GM20431 (cell line): ENCODE results near the gene SCTR.

ENCODE experiments used
- in situ Hi-C: fragments of 300-500 bp; cut with MseI, MboI; formaldehyde crosslinking; loops from one replicate; pipeline ENCODE4 v1.15.0; 2020; ENCODE audit warnings: low sequenced_read_pairs; ENCODE audit not compliant: unreplicated experiment

Gene SCTR

DNA sequence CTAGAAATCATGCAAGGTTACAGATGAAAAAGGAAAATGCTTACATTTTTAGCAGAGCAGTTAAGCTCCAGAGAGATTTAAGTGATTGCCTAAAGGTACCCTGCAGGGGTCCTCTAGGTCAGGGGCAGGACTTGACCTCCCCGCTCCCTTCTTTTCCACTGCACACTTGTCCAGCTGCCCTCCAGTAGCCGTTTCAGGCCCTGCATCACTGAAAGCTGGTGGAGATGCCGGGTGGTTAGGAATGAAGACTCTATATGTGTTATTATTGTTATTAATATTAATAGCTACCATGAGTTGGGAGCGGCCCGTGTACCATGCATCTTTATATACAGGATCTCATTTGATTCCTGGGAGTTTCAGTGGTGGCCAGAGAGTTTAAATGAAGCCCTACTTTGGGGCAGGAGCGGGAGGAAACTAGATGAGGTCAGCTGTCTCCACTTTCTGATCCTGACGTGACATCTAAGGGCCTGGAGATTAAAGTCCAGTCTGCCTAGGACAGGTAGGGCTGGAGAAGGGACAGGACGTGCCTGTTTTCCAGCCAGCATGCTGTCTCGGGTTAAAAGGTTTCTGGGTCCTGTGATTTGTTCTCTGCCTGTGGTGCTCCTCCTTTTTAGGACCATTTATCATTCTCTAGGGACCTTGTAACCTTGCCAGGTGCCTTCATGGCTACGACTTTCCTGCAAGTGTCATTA is 90.5 kb downstream of the SCTR start:
- in situ Hi-C loops: no loop called here

DNA sequence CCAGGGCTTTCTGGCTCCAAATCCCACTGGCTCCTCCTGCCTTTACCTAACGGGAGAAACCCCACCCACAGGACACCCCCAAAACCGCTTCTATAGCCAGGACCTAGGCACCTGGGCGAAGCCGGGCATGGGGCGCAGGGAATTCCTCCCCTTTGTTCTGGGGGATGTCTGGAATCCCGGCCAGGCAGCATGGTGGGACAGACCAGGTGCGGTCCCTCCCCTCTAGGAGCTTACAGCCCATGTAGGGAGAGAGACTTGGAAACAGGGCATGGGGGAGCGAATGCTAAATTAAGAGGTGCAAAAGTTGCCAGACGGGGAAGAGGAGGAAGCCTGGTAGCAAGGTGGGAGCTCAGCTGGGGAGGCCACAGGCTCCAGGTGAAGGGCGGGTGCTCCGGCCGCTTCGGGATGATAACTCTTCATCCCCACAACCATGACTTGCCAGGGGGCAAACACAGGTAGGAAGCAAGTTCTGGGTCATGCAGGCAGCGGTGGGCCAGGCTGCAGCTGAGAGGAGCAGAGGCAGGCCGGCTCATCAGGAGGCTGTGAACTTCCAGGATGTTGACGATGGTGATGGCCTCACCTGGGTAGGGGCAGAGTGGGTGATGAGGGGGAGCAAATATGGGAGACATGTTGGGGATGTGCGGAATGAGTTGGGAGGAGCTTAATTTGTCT is 91.3 kb downstream of the SCTR start:
- in situ Hi-C loops: no loop called here

DNA sequence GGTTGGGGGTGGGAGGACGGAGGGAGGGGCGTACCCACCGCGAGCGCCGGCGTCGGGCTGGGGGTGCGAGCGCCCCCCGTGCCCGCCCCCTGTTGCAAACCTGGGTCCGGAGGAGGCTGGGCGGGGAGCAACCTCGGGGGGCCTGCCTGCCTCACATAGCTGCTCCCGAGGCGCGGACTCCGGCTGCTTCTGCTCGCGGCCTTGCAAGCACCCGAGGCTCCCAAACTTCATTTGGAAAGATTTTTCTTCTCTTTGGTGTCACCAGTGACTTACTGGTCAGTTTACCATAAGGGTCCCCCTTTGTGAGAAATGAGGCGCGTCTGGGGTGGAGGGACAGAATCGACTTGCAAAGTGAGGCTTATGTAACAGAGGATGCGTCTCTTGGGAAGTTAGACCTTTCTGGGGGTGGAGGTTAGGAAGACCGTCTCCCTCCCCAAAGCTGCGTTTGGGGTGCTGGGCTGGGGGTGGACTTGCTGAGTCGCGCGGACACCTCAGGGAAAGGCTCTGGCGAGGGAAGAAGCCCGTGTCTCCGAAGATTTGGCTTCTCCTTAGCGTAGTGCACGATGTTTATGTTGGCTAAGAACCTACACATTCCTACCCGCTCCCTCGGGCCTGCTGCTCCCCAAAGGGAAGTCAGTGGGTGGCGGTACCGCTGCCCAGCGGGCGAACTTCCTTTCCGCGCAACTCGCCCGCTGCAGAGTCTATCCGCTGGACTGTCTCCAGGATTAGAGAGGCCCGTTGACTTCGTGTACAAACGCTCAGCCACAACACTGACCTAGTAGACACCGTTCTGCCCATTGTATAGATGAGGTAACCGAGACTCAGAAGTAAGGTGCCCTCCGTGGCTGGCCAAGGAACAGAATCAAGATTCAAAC is 92.1 kb downstream of the SCTR start:
- in situ Hi-C loops: no loop called here

DNA sequence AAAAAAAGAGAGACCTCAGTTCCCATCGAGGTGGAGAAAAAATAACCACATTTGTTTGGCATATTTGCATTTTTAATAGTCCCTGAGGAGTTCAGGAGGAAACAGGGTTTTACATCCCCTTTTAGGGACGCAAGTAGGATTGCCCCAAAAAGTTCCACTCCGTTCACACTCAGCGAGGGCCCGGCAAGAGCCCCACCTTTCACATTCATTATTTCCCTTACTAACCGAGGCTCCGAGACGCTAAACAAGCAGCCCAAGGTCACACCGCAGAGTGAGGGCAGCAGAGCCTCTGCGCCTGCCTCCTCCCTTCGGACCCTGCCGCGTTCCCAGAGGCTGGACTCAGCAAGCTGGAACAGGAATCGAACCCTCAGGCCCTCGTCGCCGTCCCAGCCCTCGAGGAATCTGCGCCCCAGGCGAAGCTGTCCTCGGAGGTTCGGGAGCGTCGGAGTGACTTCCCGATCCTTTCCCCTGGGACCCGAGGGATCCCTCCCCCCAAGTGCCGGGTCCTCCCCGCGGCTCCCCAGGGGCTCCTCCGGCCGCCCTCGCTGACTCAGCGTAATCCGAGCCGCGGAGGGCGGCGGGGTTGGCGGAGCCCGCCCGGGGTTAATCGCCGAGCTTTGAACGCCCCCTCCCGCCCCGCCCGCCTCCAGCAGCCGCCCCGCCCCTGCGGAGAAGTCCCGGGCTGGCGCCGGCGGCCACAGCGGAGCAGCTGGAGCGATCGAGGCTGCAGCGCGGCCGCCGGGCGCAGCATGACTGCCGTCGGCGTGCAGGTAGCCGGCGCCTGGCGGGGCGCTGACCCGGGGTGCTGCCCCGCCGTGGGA is 92.9 kb downstream of the SCTR start, which contains the start of gene TMEM37:
Gene TMEM37, plus strand, starts transcription at position 700 of the 821 bp plus-strand sequence. Its CDS starts 50 bp downstream, at position 750.
- in situ Hi-C loops: no loop called here

DNA sequence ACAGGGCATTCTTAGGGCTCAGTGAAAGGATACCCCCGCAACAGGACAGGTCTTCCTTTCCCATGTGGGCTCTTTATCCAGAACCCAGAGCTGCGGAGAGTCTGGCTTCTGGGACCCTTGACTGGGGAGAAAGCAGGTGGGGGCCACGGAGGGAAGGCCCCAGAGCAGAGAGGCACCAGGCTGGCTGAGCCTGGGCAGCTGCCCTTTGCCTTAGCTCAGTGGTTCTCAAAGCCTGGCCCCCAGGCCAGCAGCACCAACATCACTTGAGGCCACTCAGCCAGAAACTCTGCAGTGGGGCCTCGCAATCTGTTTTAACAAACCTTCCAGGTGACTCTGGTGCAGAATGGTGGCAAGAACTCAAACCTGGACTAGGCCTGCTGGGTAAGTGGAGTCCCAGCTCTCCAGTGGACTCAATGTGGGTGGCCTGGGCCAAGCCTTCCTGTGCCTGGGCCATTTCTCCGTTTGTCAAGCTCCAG is 94.2 kb downstream of the SCTR start:
- in situ Hi-C loops: no loop called here

DNA sequence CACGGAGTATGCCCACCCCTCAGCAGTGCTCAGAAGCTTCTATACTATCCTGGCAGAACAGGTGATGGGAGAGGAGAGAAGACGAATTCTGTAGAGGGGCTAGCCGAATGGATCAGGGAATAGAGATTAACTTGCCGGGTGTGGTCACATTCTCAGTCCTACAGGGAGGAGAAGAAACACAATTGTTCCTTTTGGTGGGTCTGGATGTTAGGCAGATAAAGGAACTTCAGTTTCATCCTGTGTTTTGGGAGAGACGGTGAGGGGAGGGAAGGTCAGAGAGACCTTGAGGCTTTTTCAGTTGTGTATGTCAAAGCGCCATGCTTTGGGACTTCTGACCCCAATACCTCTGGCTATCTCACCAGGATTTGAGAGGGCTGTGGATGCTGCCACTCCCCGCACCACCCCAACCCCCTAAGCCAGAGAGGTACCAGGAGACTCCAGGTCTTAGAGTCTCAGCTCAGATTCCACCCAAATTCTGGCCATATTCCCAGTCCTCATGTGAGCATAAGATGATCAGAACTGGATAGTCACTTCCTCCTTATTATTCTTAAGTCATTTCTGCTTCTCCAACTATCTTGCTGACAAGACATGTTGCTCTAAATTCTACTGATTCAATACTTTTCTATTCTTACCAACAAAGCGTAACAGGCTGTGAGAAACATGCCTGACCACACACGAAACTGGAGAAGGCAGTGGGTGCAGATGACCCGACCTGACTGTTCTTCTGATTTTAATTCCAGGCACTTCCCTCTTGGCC is 94.9 kb downstream of the SCTR start:
- in situ Hi-C loops: no loop called here

DNA sequence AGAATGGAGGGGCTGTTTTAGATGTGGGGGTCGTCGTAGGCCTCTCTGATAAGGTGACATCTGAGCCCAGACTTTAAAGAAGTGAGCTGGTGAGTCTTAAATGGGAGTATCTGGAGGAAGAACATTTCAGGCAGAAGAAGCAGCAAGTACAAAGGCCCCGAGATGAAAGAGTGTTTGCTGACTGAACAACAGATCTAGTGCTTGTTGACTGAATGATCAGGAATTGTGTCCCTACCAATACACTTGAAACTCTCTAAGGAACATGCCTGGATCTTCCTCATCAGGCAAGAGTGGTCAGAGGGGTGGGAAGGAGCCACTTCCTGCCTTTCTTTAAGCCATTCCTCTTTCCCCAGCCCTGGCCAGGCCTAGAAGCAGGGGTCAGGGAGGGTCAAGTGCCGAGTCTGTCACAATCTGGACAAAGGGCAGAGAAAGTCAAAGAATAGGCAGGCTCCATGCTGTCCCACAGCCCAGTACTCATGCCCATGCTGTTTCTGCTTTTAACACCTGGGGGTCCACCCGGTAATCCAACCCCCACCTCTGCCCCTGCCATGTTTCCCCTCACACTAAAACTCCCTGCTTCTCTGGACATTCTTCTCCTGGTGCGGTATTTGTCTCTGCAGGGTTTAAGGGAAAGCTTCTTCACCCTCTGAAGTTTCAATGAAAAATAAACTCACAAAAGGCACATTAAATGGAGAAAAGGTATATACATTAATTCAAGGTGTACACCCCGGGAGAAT is 95.6 kb downstream of the SCTR start:
- in situ Hi-C loops: no loop called here

DNA sequence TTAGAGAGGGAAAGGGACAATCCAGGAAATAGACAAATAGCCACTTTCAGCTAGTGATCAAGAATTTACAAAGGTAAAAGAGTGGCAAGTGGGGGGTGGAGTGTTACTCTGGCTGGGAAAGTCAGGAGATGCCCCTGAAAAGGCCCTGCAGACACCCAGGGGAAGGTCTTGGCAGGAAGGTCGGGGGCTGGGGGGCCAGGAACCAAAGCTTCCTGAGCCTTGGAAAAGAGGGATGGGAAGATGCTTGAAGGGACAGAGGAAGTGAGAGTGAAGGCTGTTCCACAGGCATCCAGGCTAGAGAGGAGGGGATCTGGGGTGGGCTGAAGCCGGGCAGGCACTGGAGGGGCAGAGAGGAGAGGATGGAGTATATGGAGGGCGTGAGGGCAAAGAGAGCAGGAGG is 96.5 kb downstream of the SCTR start:
- in situ Hi-C loops: no loop called here

DNA sequence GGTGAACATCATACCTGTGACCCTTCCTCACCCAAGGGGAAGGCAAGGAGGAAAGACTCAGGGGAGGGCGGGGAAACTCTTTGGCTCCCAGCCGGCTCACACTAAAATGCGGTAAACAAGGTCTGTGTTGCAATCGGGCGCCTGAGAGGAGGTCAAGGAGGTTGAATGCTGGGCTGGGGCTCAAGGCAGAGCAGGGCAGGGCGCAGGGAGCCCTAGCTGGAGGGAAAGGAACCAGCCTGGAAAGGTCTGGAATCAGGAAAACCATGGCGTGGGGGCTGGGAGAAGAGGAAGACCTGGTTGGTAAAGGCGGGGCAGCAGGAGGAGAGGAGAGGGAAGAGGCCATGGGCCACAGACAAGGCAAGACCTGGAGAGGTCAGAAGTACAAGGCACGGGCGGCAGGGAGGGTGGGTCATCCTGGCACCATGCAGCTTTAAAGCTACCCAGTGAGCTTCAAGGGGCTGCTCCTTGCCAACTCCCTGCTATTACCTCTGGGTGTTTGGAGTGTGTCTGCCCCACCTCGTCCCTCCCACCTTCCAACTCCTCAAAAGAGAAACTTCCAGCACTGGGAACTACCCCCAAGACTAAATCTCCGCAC is 97.4 kb downstream of the SCTR start:
- in situ Hi-C loops: no loop called here

DNA sequence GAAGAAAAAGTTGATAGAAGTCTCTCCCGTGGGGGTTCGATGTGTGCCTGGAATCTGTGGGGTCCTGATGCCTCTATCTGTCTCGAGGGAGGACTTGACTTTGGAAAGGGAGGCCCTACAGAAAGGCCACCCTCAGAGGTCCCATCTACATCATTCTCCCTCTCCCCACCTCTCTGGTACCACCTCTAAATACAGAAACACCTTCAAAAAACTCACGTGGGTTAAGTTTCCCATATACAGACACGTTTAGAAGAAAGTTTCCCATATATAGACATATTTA is 97.9 kb downstream of the SCTR start:
- in situ Hi-C loops: no loop called here

DNA sequence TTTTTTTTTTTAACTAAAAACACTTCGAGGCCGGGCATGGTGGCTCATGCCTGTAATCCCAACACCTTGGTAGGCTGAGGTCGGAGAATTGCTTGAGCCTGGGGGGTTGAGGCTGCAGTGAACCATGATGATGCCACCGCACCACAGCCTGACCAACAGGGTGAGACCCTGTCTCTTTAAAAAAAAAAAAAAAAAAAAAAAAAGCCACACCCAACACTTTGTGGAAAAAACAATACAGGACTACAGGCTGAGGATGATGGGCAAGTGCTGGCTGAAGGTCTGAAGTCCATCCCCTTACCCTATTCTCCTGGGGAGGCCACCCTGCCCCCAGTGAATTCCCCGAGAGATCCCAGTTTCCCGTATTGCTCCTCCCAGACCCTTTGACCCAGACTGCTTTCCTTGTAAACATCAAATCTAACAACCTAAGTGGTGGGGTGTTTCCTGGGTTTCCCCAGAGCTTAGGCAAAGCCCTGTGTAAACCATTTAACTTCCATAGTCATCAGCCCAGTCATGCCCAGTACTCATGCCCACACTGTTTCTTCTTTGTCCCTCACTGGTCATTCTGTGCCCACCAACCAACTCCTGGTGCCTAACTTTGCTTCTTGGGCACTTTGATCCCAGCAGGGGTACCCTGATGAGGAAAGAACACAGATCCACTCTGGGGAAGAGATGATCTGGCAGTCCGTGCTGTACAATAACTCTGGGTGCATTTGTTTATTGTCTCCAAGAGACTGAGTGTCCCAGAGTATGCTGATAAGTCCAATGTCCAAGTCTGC is 98.5 kb downstream of the SCTR start:
- in situ Hi-C loops: no loop called here

DNA sequence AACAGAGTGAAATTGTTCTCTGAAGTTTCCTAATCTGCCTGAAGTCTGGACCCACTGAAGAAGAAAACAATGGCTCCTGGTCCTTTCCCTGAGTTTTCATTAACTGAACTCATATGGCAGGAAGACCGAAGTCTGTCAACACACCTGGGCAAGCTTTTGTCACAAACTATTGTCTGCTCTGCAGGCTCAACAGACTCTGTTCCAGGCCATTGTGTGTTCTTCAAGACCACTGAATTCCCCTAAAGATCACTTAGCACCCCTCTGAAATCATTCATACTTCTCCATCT is 99.2 kb downstream of the SCTR start:
- in situ Hi-C loops: no loop called here

DNA sequence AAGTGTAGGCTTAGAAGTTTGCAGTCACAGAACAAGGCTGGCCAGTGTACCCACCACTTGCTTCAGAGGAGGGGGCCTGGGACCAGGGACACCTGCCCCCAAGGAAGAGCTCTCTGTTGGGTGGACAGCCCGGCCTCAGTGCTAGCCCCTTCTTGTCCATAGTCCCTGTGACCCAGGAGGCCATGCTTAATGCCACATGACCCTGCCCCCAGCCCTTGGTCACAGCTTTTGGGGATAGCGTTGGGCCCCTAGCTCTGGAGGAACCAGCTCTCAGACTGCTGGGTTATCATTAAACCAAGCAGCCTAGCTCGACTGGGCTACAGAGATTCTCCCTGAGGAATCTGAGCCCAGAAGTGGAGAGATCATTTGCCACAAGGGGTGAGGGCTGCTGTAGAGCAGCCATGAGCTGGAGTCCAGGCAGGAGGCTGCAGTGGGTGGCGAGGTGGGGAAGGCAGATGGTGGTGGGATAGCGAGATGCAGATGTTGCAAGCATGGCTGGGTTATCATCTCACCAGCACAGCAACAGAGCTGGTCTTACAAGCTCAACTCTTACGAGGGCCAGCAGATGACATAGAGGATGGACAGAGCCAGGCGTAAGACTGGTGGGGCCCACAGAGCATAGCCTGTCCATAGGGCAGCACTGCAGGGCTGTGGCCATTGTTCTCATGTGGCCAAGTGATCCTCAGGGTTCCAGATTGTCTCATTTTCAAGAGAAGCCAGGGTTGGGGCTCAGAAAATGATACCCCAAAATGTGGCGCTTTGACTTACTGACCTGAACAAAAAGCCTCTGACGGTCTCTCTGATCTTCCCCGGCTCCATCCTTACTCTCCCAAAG is 99.8 kb downstream of the SCTR start:
- in situ Hi-C loops: loop anchor here (25.0 kb wide), 1 partner anchor 238 kb away; no protein-coding TSS in a partner anchor

DNA sequence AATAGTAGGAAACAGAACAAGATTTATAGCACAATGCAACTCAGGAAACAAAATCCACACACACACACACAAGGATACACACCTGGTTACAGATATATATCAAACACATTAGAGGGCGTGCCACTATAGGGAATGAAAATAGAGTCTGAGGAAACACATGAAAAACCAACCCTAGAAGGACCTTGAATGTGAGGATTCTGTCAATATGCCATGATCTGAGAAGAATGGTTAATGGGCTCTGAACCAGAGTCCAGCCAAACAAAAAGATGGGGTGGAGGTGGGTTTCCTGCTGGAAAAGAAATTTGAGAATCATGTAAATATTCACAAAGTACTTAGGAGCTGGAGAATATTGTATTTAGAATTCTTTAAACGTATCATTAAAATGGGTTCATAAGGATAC is 100.5 kb downstream of the SCTR start:
- in situ Hi-C loops: loop anchor here (25.0 kb wide), 1 partner anchor 238 kb away; no protein-coding TSS in a partner anchor

DNA sequence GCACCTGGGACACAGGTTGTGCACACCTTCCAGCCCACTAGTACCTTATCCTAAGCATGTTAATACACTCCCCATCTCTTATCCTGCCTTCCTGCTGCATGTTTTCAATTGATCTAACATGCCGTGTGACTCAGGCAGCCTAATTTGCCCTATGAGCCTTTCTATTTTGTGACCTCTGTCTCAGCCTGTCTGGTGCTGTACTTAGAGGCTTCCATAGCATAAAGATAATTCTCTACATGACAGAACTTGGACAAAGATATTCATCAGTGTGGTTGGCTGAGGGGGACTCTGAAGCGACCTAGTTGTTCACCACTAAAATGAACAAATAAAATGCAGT is 101.2 kb downstream of the SCTR start:
- in situ Hi-C loops: loop anchor here (25.0 kb wide), 1 partner anchor 239 kb away; no protein-coding TSS in a partner anchor

DNA sequence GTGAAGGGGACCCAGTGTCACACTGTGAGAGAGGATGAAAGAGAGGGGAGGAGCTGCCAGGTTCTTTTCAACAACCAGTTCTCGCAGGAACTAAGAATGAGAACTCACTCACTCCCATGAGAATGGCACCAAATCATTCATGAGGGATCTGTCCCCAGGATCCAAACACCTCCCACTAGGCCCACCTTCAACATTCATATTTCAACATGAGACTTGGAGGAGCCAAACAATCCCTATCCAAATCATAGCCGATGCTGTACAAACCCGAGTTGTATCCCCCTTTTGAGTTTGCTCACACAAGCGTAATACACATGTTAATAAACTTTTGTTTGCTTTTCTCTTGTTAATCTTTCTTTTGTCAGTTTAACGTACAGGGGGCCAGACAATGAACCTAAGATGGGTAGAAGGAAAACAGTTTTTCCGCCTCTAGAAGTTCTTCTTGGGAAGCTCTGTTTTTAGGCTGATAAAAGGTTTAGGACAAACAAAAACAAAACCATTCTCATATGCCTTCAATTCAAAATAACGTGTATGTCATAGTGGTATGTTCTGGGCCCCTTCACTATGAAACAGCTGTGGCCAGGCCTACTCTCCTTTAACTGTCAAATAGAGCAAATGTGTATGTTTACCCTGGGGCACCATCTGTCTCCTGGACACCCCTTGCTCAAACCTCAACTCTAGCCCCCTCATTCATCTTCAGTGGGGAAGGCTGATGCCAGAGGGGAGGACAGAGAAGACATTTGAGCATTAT is 101.7 kb downstream of the SCTR start:
- in situ Hi-C loops: loop anchor here (25.0 kb wide), 1 partner anchor 240 kb away; no protein-coding TSS in a partner anchor
